GM21737 (cell line): ENCODE measurements around the gene DDIT3.
A peak's percentile ranks its signal among the peaks of the same experiment; 100 is the strongest.

ENCODE experiments used
- ATAC-seq: cut with Tn5 transposase; IDR thresholded peaks from one replicate; pipeline ENCODE4 v1.9.1; 2021; ENCODE audit warnings: mild to moderate bottlenecking, moderate library complexity; ENCODE audit not compliant: unreplicated experiment

The DDIT3 gene

GRCh38 chr12:57487597-57488401 is 32.5 kb downstream of the DDIT3 start, which contains the start of gene MARS1:
TSS of gene MARS1 (plus strand) at chr12:57488068. CDS start at chr12:57488091, 23 bp downstream.
- ATAC-seq = peak; percentile 96

DNA sequence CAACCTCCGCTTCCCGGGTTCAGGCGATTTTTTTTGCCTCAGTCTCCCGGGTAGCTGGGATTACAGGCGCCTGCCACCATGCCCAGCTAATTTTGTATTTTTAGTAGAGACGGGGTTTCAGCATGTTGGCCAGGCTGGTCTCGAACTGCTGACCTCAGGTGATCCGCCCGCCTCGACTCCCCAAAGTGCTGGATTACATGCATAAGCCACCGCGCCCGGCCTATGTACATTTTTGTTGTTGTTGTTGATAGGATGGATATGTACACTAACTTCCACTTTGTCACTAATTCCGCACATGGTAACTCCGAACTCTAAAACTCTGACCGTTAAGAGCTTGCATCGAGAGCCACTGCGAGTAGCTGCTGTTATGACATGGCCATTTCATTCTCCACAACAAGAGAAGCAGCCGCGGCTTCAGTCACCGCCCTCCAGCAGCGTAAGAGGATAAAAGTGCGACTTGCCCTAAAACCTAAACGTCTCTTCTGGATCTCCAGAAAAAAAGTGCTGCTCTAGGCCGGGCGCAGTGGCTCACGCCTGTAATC is 33.2 kb downstream of the DDIT3 start:
- no peak for ATAC-seq

DNA sequence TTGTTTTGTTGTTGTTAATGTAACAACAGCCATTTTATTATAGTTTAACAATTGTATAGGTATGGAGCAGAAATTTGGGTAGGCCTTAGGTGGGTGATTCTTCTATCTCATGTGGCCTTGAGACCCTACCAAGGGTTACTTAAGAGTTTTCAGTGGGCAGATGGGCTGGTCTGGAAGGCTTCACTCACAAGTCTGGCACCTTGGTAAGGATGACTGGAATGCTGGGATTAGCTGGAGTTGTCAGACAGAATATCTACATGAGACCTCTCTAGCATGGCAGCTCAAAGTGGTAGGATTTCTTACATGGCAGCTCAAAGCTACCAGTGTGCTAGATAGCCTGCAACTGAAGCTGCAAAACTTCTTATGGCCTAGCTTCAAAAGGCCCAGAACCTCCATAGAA is 34.6 kb downstream of the DDIT3 start:
- no peak for ATAC-seq

DNA sequence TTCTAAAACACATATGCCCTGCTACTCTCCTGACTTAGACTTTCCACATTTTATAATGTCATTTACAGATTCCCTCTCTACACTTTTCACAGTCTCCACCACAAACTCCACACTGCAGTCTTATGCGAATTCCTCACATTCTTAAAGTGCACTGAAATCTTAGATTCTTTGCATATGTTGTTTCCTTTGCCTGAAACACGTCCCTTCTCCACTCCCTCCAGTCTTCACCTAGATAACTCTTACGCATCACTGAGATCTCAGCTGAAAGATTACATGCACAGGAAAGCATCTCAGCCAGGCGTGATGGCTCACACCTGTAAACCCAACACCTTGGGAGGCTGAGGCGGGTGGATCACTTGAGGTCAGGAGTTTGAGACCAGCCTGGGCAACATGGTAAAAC is 36.8 kb downstream of the DDIT3 start:
- ATAC-seq = no peak

- no peak for ATAC-seq
These were observed 38.6 kb downstream of the DDIT3 start for GRCh38 chr12:57481671-57482070.

DNA sequence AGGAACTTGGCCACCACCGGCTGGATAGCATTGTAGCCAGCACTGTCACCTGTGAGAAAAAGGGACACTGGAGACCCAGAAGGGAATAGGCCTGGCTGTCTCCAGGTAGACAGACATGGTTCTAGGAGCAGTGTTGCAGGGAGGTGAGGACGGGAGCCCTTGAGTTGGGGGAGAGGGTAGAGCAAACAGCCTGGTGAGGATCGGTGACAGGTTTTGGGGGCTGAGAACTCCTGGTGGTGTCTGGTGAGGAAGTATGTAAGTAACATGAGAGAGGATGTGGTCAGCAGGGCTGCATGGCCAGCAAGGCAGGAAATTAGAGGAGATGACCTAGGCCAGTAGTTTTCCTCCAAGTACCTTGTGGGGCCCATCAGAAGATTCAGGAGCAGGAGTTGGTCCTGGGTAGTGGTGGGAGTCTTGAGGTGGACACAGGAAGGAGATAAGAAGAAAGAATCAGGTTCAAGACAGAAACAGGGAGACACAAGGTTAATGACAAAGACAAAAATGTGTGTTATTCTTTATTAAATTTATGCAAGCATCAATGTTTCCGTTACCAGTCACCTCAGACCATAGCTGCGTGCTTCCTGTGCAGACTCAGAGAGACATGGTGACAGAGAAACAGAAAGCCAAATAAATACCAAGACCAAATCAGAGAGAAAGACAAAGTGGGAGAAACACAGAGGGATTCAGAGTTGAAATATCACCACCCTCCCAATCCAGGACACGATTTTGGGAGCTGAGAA is 40.8 kb downstream of the DDIT3 start, which contains the start of gene ARHGAP9:
Gene ARHGAP9, minus strand, starts transcription at position 491 of the 740 bp plus-strand sequence. Its CDS starts 460 bp downstream, at position 31.
- ATAC-seq = no peak

- no peak for ATAC-seq
These were observed 41.3 kb downstream of the DDIT3 start for GRCh38 chr12:57479043-57479375.

DNA sequence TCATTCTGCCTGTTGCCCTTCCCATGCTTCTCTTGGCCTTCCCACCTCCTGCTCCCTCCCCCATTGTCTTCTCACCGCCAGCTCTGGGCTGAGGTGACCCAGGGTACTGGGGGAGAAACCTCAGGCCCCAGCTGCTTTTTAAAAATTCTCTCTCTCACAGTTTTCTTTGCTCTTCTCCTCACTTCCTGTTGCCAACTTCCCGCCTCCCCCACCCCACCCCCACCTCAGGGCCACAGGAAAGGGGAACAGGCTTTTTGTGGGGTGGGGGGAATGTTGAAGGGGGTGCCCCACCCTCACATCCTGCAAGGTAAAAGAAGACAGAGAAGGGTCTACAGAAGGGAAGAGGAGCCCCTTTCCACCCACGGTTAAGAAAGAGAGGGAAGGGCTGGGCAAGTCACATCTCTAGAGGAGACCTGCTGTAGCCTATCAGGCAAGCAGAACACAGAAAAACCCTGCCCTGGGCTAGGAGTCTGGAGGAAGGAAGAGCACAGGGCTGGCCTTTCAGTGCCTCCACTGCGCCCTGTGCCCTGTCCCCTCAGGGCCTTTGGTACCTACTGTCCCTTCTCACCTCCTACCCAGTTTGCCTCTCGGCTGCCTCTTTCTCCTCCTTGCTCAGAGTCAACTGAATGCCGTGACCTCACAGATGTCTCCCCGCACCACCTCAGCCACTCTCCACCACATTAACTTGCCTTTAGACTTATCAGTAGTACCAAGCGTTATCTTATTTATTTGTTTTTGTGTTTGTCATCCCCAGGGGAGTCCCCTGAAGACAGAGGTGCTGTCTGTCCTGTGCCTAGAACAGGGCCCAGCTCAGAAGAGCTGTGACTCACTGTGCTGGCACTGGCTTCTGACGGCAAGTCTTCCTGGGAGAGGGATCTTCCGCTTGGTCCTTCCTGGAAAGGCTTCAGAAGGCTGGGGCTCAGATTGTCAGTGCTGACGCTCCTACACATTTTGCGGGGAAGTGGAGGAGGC is 42.3 kb downstream of the DDIT3 start:
- ATAC-seq = no peak

DNA sequence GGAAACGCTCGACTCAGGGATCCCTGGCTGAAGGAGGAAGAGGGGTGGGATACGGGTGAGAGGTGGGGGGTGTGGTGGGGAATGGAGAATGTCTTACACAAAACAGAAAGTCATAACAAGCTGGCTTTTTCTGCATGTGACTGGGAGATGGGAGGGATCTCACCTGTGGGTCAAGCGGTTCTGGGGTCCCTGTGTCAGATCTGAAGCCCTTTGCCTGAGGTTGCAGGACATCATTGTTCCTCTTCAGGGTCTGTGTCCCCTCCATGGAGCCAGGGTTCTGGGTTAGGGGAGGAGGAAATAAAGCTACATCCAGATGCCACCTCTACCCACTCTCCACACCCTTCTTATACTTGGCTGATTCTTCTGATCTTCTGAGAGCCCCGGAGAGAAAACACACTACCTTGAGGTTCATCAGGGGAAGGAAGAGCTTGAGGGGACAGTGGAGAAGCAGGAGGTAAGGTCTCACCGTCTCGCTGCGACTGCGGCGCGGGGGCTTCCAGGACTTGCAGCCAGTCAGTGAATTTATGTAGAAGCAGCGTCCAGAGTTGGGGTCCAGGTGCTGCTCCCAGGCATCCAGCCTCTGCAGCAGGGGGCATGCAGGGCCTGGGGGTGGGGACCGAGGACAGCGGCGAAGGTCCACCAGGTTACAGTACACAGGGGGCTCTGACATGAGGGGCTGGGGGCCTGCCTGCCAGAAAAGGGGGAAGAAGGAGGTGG is 43.2 kb downstream of the DDIT3 start:
- no peak for ATAC-seq

DNA sequence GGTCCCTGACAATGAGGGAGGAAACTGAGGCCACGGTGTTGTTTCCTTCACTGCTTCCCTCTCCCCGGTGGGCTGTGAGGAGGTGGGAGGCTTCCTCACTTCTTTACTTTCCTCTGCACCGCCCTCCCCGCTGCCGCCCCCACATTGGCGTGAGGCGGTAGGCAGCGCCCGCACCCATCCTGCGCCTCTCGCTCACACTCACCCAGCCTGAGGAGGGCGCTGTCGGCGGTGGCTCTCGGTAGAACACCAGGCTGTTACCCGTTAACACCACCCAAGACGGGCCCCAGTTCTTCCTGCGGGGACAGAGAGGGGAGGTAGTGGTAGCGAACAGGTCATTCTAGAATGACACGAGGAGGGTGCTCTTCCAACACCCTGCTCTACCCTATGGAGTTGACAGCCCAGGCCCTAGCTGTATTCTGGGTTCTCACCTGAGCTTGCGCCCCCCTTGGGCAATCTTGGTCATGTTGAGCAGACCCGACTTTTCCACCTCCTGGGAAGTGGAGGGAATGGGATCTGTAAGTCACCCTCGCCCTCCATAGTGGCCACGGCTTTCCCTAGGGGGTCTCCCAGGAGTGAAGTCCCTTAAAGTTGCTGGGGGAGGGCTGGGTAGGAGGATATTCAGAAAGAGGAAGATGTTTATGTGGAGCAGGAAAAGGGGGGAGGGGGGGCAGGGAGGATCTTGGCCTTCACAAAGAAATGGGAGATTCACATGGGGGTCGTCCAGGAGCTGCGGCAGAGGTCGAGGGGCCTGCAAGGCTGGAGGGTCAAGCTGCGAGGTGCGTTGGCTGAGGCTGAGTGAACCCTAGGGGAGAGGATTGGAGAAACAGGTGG is 43.9 kb downstream of the DDIT3 start:
- no peak for ATAC-seq

GRCh38 chr12:57475271-57476161 is 44.8 kb downstream of the DDIT3 start:
- no peak for ATAC-seq

DNA sequence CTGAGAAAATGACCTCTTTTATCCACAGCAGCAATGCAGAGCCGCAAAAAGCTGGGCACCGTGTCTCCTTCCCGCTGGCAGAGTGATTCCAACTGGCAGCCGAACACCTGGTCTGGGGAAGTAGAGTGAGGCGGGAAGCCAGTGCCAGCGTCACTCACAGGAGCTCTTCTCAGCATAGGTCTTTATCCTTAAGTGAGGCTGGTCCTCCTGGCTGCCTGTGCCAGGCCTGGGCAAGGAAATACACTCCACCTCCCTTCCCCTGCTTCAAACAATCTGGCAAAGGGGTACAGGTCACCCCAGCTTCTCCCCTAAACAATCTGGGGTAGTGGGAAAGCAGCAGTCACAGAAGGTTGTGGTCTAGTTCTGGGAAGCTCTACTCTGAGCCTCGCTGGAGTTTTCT is 45.5 kb downstream of the DDIT3 start:
- ATAC-seq = no peak

DNA sequence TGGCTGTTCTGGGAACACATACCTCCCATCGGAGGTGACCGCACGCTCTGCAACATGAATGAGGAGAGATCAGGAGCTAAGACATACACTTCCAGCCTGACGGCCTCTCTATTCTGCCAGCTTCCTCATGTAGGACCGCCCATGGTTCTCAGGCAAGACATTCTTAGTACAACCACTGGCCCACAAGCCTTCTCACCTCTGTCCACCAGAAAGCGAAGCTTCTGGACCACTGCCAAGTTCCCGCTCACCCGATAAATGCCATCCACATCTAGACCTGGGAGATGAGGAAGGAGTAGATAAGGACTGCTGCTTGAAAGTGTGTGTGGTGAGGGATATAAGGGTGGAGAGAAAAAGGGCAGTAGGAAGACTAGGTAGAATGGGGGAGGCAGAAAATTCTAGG is 45.9 kb downstream of the DDIT3 start:
- no peak for ATAC-seq

GRCh38 chr12:57473886-57474285 is 46.4 kb downstream of the DDIT3 start:
- no peak for ATAC-seq

DNA sequence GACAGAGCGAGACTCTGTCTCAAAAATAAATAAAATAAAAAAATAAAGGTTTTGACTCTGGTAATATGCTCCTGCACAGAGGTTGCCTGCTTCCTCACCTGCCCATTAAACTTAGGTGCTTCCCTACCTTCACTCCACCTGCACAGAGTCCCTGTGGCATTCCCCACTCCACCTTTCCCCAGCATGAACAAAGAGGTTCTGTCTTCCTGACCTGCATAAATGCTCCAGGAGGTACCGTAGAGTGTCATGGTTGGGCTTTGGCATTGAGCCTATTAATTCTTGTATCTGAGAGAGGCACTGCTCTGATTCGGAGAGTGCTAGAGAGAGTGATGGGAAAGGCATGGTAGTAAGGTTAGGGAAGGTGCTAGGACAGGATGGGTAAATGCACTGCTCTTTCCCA is 46.9 kb downstream of the DDIT3 start:
- ATAC-seq = no peak

DNA sequence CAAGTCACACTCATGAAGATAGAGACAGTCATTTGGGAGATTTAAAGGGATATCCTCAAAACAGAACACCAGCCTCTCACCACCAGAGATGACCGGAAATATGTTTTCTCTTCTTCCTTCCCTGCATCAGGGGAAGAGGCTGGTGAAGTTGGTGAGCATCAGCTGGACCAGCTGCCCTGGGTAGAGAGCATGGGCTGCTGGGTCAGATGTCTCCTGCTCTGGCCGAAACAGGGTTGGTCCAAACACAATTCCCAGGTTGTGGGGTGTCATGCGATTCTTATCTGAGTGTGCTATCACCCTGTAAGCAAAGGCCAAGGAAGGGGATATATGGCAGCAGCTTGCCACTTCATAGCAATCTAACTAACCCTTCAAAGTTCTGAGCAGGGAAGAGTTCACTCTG is 47.9 kb downstream of the DDIT3 start:
- ATAC-seq = no peak

- ATAC-seq = no peak
These were observed 48.7 kb downstream of the DDIT3 start for GRCh38 chr12:57471661-57472060.

DNA sequence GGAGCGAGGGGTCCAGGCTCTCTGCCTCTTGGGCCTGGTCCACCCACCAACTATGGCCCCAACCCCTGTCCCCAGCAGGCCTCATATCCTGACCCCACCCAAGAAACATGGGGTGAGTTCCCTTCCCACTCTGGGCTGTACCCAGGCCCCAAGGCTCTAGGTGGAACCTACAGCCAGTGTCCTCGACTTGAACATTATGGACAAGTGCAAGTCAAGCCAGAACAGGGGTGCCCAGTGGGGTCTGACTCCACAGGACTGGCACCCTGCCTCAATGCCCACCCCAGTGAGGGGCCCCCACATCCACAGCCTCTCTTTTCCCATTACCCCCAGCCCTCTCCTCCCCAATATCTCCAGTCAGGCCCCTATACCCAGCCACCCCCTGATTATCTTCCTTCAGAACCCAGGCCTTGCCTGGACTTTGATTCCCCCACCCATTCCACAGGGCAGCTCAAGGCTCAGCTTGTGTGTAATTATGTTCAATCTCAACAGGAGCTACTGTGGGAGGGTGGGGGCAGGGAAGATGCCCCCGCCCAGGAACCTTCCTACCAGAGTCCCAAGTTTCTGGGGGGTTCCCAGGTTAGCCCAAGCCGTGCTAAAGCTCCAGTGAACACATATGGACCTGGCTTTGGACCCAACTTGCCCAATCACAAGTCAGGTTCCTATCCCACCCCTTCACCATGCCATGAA is 49.2 kb downstream of the DDIT3 start:
- no peak for ATAC-seq
